NT2/D1 (cell line): ENCODE data around the gene TSEN2.

Source experiments
- SUZ12 ChIP-seq: IDR thresholded peaks from 2 replicates; pipeline ENCODE4 v1.6.1; 2011; ENCODE audit not compliant: insufficient read length, insufficient read depth; ENCODE audit errors: extremely low read depth
- YY1 ChIP-seq: IDR thresholded peaks from 2 replicates; pipeline ENCODE4 v1.6.1; 2011; ENCODE audit not compliant: insufficient read length, insufficient read depth
- ZNF274 ChIP-seq: IDR thresholded peaks from 2 replicates; pipeline ENCODE4 v1.6.1; 2011; ENCODE audit warnings: mild to moderate bottlenecking, low read depth, low read length

DNA sequence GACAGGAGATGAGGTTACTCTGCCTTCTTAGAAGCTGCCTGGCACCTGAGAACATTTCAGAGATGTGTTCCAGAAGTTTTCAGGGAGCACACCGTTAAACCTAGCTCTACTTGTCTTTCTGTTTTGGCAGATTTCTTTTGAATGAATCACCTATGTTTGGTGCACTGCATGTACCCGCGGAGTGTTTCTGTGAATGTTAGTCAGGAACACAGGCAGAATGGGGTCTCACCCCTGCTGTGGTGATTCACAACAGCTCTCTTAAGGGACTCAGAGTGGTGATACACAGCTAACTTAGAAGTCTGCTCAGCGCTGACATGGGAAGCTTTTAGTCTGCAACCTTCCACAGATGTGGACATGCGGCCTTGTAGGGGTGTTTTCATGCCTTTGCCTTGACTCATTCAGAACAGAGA is 24.0 kb downstream of the TSEN2 start:
- no peak for TF ChIP-seq ZNF274
- TF ChIP-seq SUZ12 = no peak
- TF ChIP-seq YY1 = no peak
